ENCODE results near the gene IGSF5. TPM values are rescaled to one million over a fixed set of nuclear protein-coding genes. Genes with fewer than 3 reads are reported as not detected.
"Not testable (repeated sequence)": the region's sequence is repeated elsewhere in the genome, so short reads cannot be mapped to it uniquely, and the experiment has no call there.

IGSF5 gene
- polyA plus RNA-seq, 3 donors = not detected

DNA sequence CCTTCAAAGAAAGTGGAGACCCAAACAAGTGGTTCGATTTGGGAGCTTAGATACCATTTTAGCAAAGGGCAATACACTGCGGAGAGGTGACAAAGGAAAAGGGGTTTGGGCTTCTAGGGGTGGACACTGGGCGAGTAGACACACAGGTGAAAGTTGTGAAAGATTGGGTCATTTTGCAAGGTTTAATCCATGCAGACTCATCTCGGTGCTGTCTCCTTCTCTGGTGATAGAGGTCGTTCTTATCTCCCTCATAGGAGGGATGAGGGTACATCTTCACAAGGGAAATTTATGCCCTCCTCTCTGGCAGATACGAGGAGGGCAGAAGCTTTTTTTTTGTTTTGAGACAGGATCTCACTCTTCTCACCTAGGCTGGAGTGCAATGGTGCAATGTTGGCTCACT is 6.4 kb upstream of the IGSF5 start:
- Histone ChIP-seq H3K4me1 (ENCODE audit: control insufficient read depth in 1 of 2, insufficient read depth in 2 of 2, low read length in 2 of 2) (no peaks in the 10 kb centered on the region), H4K20me1 (ENCODE audit: insufficient read depth, low read length) (no peaks in the 10 kb centered on the region), H3K27ac (ENCODE audit: low read depth in 1 of 2, low read length in 2 of 2) (no peak overlapping the region), H3K4me2 (replicated peaks; ENCODE audit: extremely low read depth, low read length, poor library complexity, severe bottlenecking) (no peak overlapping the region), H3K9me3 (replicated peaks in 1 of 2; ENCODE audit: control insufficient read depth in 1 of 2, insufficient read depth in 1 of 2, low read length in 2 of 2) (no peaks in the 10 kb centered on the region), H3K9ac (ENCODE audit: insufficient read depth, low read length, poor library complexity, severe bottlenecking) (no peak overlapping the region), H2AFZ (ENCODE audit: insufficient read depth, low read depth, low read length, poor library complexity, severe bottlenecking) (no peak overlapping the region), H3K79me2 (ENCODE audit: insufficient read depth, low read length) (no peaks in the 10 kb centered on the region), H3K36me3 (replicated peaks in 1 of 2; ENCODE audit: control insufficient read depth in 1 of 2, insufficient read depth in 2 of 2, low read length in 2 of 2) (no peaks in the 10 kb centered on the region), H3K4me3 (replicated peaks in 1 of 3; ENCODE audit: low read depth in 2 of 3, low read length in 3 of 3) (no peak overlapping the region), H3K27me3 (ENCODE audit: control insufficient read depth in 2 of 2, insufficient read depth in 2 of 2, low read length in 2 of 2) (no peaks in the 10 kb centered on the region)
- Mint-ChIP-seq H3K27ac (no peak overlapping the region), H3K36me3 (no peaks in the 10 kb centered on the region), H3K9me3 (peaks cover 0 to 7% (median 0%) of the 10 kb centered on the region in 7 donors), H3K4me1 (no peaks in the 10 kb centered on the region), H3K4me3 (no peak overlapping the region), H3K27me3 (ENCODE audit: low read depth in 3 of 3) (peaks cover 0 to 3% (median 0%) of the 10 kb centered on the region in 3 donors)
- no peak for DNase-seq
- intact Hi-C loops (cut with micrococcal nuclease) = no loop called here
- no peak for TF ChIP-seq CTCF (IDR thresholded peaks at IDR 0.05)
- 100% methylated on average over 2 of the region's 6 CpGs for WGBS (ENCODE audit: insufficient coverage)

DNA sequence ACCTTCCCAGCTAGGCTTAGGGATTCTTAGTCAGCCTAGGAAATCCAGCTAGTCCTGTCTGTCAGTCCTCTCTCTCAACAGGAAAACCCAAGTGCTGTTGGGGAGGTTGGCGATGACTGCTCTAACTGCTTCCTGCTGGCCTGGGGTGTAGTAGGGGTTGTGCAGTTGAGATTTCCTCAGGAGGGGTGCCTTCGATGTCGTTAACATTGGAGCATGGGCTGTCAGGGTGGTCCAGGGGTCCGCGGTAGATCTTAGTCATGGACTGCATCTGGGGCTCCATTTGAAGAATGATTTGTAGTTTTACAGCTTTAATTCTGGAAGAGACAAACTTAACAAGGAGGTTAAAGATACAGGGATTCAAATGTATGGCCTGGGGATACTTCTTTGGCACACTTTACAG is 5.5 kb upstream of the IGSF5 start:
- H3K9me3 Mint-ChIP-seq; H3K27me3 ChIP-seq (ENCODE audit: control insufficient read depth in 2 of 2, insufficient read depth in 2 of 2, low read length in 2 of 2); H3K4me3 Mint-ChIP-seq; H3K4me2 ChIP-seq (replicated peaks; ENCODE audit: extremely low read depth, low read length, poor library complexity, severe bottlenecking); H3K4me1 Mint-ChIP-seq; H3K27me3 Mint-ChIP-seq (ENCODE audit: low read depth in 3 of 3); H2AFZ ChIP-seq (ENCODE audit: insufficient read depth, low read depth, low read length, poor library complexity, severe bottlenecking); H3K79me2 ChIP-seq (ENCODE audit: insufficient read depth, low read length); H3K9ac ChIP-seq (ENCODE audit: insufficient read depth, low read length, poor library complexity, severe bottlenecking); H4K20me1 ChIP-seq (ENCODE audit: insufficient read depth, low read length); H3K27ac ChIP-seq (ENCODE audit: low read depth in 1 of 2, low read length in 2 of 2); H3K4me3 ChIP-seq (replicated peaks in 1 of 3; ENCODE audit: low read depth in 2 of 3, low read length in 3 of 3); DNase-seq; H3K9me3 ChIP-seq (replicated peaks in 1 of 2; ENCODE audit: control insufficient read depth in 1 of 2, insufficient read depth in 1 of 2, low read length in 2 of 2); H3K4me1 ChIP-seq (ENCODE audit: control insufficient read depth in 1 of 2, insufficient read depth in 2 of 2, low read length in 2 of 2); H3K36me3 ChIP-seq (replicated peaks in 1 of 2; ENCODE audit: control insufficient read depth in 1 of 2, insufficient read depth in 2 of 2, low read length in 2 of 2); intact Hi-C loops (cut with micrococcal nuclease); H3K36me3 Mint-ChIP-seq; H3K27ac Mint-ChIP-seq: not testable (repeated sequence)
- 100% methylated on average over 4 of the region's 5 CpGs for WGBS (ENCODE audit: insufficient coverage)

GRCh38 chr21:39742561-39742960 is 2.4 kb upstream of the IGSF5 start:
- peaks cover 0 to 11% of the 10 kb centered on the region in 2 donors for H3K9me3 ChIP-seq (replicated peaks in 1 of 2; ENCODE audit: control insufficient read depth in 1 of 2, insufficient read depth in 1 of 2, low read length in 2 of 2)
- H3K4me3 ChIP-seq (replicated peaks in 1 of 3; ENCODE audit: low read depth in 2 of 3, low read length in 3 of 3); DNase-seq; H3K27me3 Mint-ChIP-seq (ENCODE audit: low read depth in 3 of 3); H3K36me3 Mint-ChIP-seq; H3K27me3 ChIP-seq (ENCODE audit: control insufficient read depth in 2 of 2, insufficient read depth in 2 of 2, low read length in 2 of 2); H3K4me1 Mint-ChIP-seq; H3K36me3 ChIP-seq (replicated peaks in 1 of 2; ENCODE audit: control insufficient read depth in 1 of 2, insufficient read depth in 2 of 2, low read length in 2 of 2); H3K79me2 ChIP-seq (ENCODE audit: insufficient read depth, low read length); H3K27ac Mint-ChIP-seq; H3K9ac ChIP-seq (ENCODE audit: insufficient read depth, low read length, poor library complexity, severe bottlenecking); H4K20me1 ChIP-seq (ENCODE audit: insufficient read depth, low read length); H3K4me2 ChIP-seq (replicated peaks; ENCODE audit: extremely low read depth, low read length, poor library complexity, severe bottlenecking); H3K27ac ChIP-seq (ENCODE audit: low read depth in 1 of 2, low read length in 2 of 2); H3K4me1 ChIP-seq (ENCODE audit: control insufficient read depth in 1 of 2, insufficient read depth in 2 of 2, low read length in 2 of 2); intact Hi-C loops (cut with micrococcal nuclease); H3K4me3 Mint-ChIP-seq; H2AFZ ChIP-seq (ENCODE audit: insufficient read depth, low read depth, low read length, poor library complexity, severe bottlenecking): not testable (repeated sequence)
- 88% methylated on average over 4 of the region's 4 CpGs for WGBS (ENCODE audit: insufficient coverage)
- peaks cover 0 to 13% (median 6%) of the 10 kb centered on the region in 7 donors for H3K9me3 Mint-ChIP-seq

- H3K79me2 ChIP-seq (ENCODE audit: insufficient read depth, low read length); H3K4me2 ChIP-seq (replicated peaks; ENCODE audit: extremely low read depth, low read length, poor library complexity, severe bottlenecking); H3K27ac ChIP-seq (ENCODE audit: low read depth in 1 of 2, low read length in 2 of 2); H3K27me3 ChIP-seq (ENCODE audit: control insufficient read depth in 2 of 2, insufficient read depth in 2 of 2, low read length in 2 of 2); H3K27me3 Mint-ChIP-seq (ENCODE audit: low read depth in 3 of 3); DNase-seq; H3K36me3 Mint-ChIP-seq; H2AFZ ChIP-seq (ENCODE audit: insufficient read depth, low read depth, low read length, poor library complexity, severe bottlenecking); H3K4me1 ChIP-seq (ENCODE audit: control insufficient read depth in 1 of 2, insufficient read depth in 2 of 2, low read length in 2 of 2); H3K4me1 Mint-ChIP-seq; H3K9ac ChIP-seq (ENCODE audit: insufficient read depth, low read length, poor library complexity, severe bottlenecking); H3K4me3 Mint-ChIP-seq; H4K20me1 ChIP-seq (ENCODE audit: insufficient read depth, low read length); H3K4me3 ChIP-seq (replicated peaks in 1 of 3; ENCODE audit: low read depth in 2 of 3, low read length in 3 of 3); intact Hi-C loops (cut with micrococcal nuclease); H3K36me3 ChIP-seq (replicated peaks in 1 of 2; ENCODE audit: control insufficient read depth in 1 of 2, insufficient read depth in 2 of 2, low read length in 2 of 2): not testable (repeated sequence)
- H3K9me3 ChIP-seq (replicated peaks in 1 of 2; ENCODE audit: control insufficient read depth in 1 of 2, insufficient read depth in 1 of 2, low read length in 2 of 2) = peaks cover 0 to 11% of the 10 kb centered on the region in 2 donors
- Mint-ChIP-seq H3K9me3 (peaks cover 0 to 10% (median 8%) of the 10 kb centered on the region in 7 donors), H3K27ac (peak overlapping the region in 1 of 7 donors; percentile 25)
- WGBS (ENCODE audit: insufficient coverage) = 88% methylated on average over 5 of the region's 8 CpGs
These were observed 349 bp downstream of the IGSF5 start for GRCh38 chr21:39745332-39745731.
